ENCODE measurements around the gene AFAP1.

GRCh38 chr4:7853271-7853670 lies 86.4 kb downstream of the AFAP1 start:
- TF ChIP-seq CTCF (conservative IDR thresholded peaks at IDR 0.05; ENCODE audit: low read length) (no peak), EZH2phosphoT487 (IDR thresholded peaks at IDR 0.05; ENCODE audit: borderline replicate concordance, low read depth, low read length) (no peak)
